ENCODE measurements around the gene GBF1. TPM values are rescaled to one million over a fixed set of nuclear protein-coding genes. Genes with fewer than 3 reads are reported as not detected.

Gene GBF1
- total and polyA plus RNA-seq, 2 of the 13 experiments (the other 11 are each of a cell fraction or from before 2014, with no cell fraction given) = 17.1 to 21.9 TPM

DNA sequence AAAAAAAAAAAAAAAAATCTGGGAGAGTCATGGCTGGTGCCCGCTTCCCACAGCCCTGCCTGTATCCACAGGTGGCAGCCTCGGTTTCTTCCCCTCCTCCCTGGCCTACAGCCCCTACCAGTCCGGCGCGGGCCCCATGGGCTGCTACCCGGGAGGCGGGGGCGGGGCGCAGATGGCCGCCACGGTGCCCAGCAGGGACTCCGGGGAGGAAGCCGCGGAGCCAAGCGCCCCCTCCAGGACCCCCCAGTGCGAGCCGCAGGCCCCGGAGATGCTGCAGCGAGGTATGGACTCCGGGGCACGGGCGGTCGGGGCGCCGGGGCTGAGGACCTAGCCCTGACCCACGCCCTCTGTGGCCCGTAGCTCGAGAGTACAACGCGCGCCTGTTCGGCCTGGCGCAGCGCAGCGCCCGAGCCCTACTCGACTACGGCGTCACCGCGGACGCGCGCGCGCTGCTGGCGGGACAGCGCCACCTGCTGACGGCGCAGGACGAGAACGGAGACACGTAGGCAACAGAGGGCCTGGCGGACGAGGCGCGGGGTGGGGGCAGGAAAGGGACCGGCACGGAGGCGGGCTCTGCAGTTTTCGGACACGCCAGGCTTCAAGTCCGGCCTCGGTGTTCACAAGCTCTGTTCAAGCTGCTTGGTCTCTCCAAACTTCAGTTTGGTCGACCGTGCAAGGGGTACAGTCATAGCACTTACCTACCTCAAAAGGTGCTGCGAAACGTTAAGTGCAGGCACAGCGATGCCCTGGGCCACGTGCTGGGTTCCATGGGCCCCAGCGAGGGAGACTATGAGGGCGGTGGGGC, 154.1 kb downstream of the GBF1 start (continued):
- TF ChIP-seq, protein P1, sequence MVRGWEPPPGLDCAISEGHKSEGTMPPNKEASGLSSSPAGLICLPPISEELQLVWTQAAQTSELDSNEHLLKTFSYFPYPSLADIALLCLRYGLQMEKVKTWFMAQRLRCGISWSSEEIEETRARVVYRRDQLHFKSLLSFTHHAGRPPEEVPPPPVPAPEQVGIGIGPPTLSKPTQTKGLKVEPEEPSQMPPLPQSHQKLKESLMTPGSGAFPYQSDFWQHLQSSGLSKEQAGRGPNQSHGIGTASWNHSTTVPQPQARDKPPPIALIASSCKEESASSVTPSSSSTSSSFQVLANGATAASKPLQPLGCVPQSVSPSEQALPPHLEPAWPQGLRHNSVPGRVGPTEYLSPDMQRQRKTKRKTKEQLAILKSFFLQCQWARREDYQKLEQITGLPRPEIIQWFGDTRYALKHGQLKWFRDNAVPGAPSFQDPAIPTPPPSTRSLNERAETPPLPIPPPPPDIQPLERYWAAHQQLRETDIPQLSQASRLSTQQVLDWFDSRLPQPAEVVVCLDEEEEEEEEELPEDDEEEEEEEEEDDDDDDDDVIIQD (CRISPR knock-in tag; IDR thresholded peaks at IDR 0.05; ENCODE audit: low read depth) = no peak
- peak; percentile 65; the same call in 1 of the 2 replicates for TF ChIP-seq ZFP36L2 (CRISPR knock-in tag; IDR thresholded peaks at IDR 0.05)
- TF ChIP-seq ZNF83 (CRISPR knock-in tag; IDR thresholded peaks at IDR 0.05; ENCODE audit: borderline replicate concordance) = no peak
- TF ChIP-seq ZSCAN9 (CRISPR knock-in tag; IDR thresholded peaks at IDR 0.05; ENCODE audit: borderline replicate concordance) = peak; percentile 84; the same call in 1 of the 2 replicates
- TF ChIP-seq TBX3 (IDR thresholded peaks at IDR 0.05; ENCODE audit: borderline replicate concordance) = no peak
- TF ChIP-seq KDM5A (IDR thresholded peaks at IDR 0.05; ENCODE audit: borderline replicate concordance, low read length) = no peak
- 0 out of 2 replicates have a peak, but pooled peaks have one; percentile 60 for TF ChIP-seq ZNF468 (CRISPR knock-in tag; IDR thresholded peaks at IDR 0.05)
- TF ChIP-seq, protein P2, sequence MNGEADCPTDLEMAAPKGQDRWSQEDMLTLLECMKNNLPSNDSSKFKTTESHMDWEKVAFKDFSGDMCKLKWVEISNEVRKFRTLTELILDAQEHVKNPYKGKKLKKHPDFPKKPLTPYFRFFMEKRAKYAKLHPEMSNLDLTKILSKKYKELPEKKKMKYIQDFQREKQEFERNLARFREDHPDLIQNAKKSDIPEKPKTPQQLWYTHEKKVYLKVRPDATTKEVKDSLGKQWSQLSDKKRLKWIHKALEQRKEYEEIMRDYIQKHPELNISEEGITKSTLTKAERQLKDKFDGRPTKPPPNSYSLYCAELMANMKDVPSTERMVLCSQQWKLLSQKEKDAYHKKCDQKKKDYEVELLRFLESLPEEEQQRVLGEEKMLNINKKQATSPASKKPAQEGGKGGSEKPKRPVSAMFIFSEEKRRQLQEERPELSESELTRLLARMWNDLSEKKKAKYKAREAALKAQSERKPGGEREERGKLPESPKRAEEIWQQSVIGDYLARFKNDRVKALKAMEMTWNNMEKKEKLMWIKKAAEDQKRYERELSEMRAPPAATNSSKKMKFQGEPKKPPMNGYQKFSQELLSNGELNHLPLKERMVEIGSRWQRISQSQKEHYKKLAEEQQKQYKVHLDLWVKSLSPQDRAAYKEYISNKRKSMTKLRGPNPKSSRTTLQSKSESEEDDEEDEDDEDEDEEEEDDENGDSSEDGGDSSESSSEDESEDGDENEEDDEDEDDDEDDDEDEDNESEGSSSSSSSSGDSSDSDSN (CRISPR knock-in tag; IDR thresholded peaks at IDR 0.05) = peak; percentile 91
- TF ChIP-seq, protein P3, sequence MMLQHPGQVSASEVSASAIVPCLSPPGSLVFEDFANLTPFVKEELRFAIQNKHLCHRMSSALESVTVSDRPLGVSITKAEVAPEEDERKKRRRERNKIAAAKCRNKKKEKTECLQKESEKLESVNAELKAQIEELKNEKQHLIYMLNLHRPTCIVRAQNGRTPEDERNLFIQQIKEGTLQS (CRISPR knock-in tag; IDR thresholded peaks at IDR 0.05) = peak; percentile 56; the same call in 1 of the 2 replicates
- TF ChIP-seq SOX5 (CRISPR knock-in tag; IDR thresholded peaks at IDR 0.05; ENCODE audit: borderline replicate concordance) = peak; percentile 56
- TF ChIP-seq PHF20 (CRISPR knock-in tag; IDR thresholded peaks at IDR 0.05) = peak; percentile 45
- peak; percentile 82 for TF ChIP-seq THAP11 (CRISPR knock-in tag; IDR thresholded peaks at IDR 0.05)
- TF ChIP-seq, protein P4, sequence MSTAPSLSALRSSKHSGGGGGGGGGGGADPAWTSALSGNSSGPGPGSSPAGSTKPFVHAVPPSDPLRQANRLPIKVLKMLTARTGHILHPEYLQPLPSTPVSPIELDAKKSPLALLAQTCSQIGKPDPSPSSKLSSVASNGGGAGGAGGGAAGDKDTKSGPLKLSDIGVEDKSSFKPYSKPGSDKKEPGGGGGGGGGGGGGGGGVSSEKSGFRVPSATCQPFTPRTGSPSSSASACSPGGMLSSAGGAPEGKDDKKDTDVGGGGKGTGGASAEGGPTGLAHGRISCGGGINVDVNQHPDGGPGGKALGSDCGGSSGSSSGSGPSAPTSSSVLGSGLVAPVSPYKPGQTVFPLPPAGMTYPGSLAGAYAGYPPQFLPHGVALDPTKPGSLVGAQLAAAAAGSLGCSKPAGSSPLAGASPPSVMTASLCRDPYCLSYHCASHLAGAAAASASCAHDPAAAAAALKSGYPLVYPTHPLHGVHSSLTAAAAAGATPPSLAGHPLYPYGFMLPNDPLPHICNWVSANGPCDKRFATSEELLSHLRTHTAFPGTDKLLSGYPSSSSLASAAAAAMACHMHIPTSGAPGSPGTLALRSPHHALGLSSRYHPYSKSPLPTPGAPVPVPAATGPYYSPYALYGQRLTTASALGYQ (CRISPR knock-in tag; IDR thresholded peaks at IDR 0.05) = no peak
- TF ChIP-seq, protein P5, sequence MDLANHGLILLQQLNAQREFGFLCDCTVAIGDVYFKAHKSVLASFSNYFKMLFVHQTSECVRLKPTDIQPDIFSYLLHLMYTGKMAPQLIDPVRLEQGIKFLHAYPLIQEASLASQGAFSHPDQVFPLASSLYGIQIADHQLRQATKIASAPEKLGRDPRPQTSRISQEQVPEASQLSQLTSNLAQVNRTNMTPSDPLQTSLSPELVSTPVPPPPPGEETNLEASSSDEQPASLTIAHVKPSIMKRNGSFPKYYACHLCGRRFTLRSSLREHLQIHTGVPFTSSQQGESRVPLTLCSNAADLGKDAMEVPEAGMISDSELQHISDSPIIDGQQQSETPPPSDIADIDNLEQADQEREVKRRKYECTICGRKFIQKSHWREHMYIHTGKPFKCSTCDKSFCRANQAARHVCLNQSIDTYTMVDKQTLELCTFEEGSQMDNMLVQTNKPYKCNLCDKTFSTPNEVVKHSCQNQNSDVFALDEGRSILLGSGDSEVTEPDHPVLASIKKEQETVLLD (CRISPR knock-in tag; IDR thresholded peaks at IDR 0.05; ENCODE audit: low read depth) = peak; percentile 63; the same call in 1 of the 2 replicates
- TF ChIP-seq, protein P6, sequence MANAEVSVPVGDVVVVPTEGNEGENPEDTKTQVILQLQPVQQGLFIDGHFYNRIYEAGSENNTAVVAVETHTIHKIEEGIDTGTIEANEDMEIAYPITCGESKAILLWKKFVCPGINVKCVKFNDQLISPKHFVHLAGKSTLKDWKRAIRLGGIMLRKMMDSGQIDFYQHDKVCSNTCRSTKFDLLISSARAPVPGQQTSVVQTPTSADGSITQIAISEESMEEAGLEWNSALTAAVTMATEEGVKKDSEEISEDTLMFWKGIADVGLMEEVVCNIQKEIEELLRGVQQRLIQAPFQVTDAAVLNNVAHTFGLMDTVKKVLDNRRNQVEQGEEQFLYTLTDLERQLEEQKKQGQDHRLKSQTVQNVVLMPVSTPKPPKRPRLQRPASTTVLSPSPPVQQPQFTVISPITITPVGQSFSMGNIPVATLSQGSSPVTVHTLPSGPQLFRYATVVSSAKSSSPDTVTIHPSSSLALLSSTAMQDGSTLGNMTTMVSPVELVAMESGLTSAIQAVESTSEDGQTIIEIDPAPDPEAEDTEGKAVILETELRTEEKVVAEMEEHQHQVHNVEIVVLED (CRISPR knock-in tag; IDR thresholded peaks at IDR 0.05; ENCODE audit: borderline replicate concordance) = peak; percentile 91
- TF ChIP-seq MED1 (CRISPR knock-in tag; IDR thresholded peaks at IDR 0.05) = peak; percentile 76
- 0 out of 2 replicates have a peak, but pooled peaks have one; percentile 57 for TF ChIP-seq PPARG (CRISPR knock-in tag; conservative IDR thresholded peaks at IDR 0.05)
- TF ChIP-seq ZNF432 (CRISPR knock-in tag; IDR thresholded peaks at IDR 0.05; ENCODE audit: borderline replicate concordance) = no peak
- no peak; the same call in 1 of the 2 replicates for TF ChIP-seq BHLHE40 (IDR thresholded peaks at IDR 0.05; ENCODE audit: low read length)
- no peak for TF ChIP-seq SUZ12 (IDR thresholded peaks at IDR 0.05; ENCODE audit: low read depth, low read length)
